CD14-positive monocyte (primary cell): Measurements from ENCODE around the gene CC2D2A. TPM values are rescaled to one million over a fixed set of nuclear protein-coding genes. Genes with fewer than 3 reads are reported as not detected.

Experiments used
- DNase-seq, 3 donors: peaks; one replicate each; pipeline ENCODE4 v3.0.0-alpha.2; 2011 to 2022
- H2AFZ ChIP-seq: 2 replicates; pipeline ENCODE4 v1.6.0; 2012; ENCODE audit warnings: mild to moderate bottlenecking, low read depth, low read length, inconsistent platforms; ENCODE audit not compliant: insufficient read depth, poor library complexity, severe bottlenecking
- H3K27ac ChIP-seq, 2 donors: 1 replicate in 1 of 2; 2 replicates in 1 of 2; pipeline ENCODE4 v1.5.1; 2012 to 2013; ENCODE audit warnings: low read length in 2 of 2, control low read depth in 1 of 2, inconsistent platforms in 1 of 2, low read depth in 1 of 2, mild to moderate bottlenecking in 1 of 2
- H3K27me3 ChIP-seq, 2 donors: one replicate each; pipeline versions ENCODE4 v1.6.0 to v1.6.1; 2011 to 2013; ENCODE audit warnings: low read length in 2 of 2; ENCODE audit not compliant: control insufficient read depth in 2 of 2, insufficient read depth in 2 of 2
- H3K36me3 ChIP-seq, 2 donors: replicated peaks in 1 of 2; 1 replicate in 1 of 2; 2 replicates in 1 of 2; pipeline versions ENCODE4 v1.5.1 to v1.6.1; 2012 to 2013; ENCODE audit warnings: low read length in 2 of 2, control low read depth in 1 of 2, inconsistent platforms in 1 of 2, mild to moderate bottlenecking in 1 of 2; ENCODE audit not compliant: insufficient read depth in 2 of 2, control insufficient read depth in 1 of 2
- H3K4me1 ChIP-seq, 2 donors: 1 replicate in 1 of 2; 2 replicates in 1 of 2; pipeline versions ENCODE4 v1.5.1 to v1.6.1; 2012 to 2013; ENCODE audit warnings: low read length in 2 of 2, control low read depth in 1 of 2, inconsistent platforms in 1 of 2, mild to moderate bottlenecking in 1 of 2, moderate library complexity in 1 of 2; ENCODE audit not compliant: insufficient read depth in 2 of 2, control insufficient read depth in 1 of 2
- H3K4me2 ChIP-seq: replicated peaks from 2 replicates; pipeline ENCODE3; 2012; ENCODE audit warnings: low read length, moderate library complexity, mild to moderate bottlenecking; ENCODE audit not compliant: poor library complexity, severe bottlenecking; ENCODE audit errors: extremely low read depth
- H3K4me3 ChIP-seq, 3 experiments: fragments of 200-600 bp in 1 of 3; sonication (generic) in 1 of 3; replicated peaks in 1 of 3; 1 replicate in 2 of 3; 2 replicates in 1 of 3; pipeline ENCODE4 v1.5.1; 2011 to 2013; ENCODE audit warnings: low read length in 3 of 3, mild to moderate bottlenecking in 3 of 3, control low read depth in 2 of 3, low read depth in 2 of 3, inconsistent platforms in 1 of 3, moderate library complexity in 1 of 3
- H3K79me2 ChIP-seq: 2 replicates; pipeline ENCODE4 v1.6.0; 2012; ENCODE audit warnings: mild to moderate bottlenecking, control low read depth, inconsistent platforms, low read length, moderate library complexity; ENCODE audit not compliant: insufficient read depth
- H3K9ac ChIP-seq: 2 replicates; pipeline ENCODE4 v1.6.0; 2017; ENCODE audit warnings: low read length, mild to moderate bottlenecking; ENCODE audit not compliant: insufficient read depth, poor library complexity, severe bottlenecking
- H3K9me3 ChIP-seq, 2 donors: replicated peaks in 1 of 2; 1 replicate in 1 of 2; 2 replicates in 1 of 2; pipeline versions ENCODE4 v1.5.1 to v1.6.1; 2012 to 2013; ENCODE audit warnings: low read length in 2 of 2, control low read depth in 1 of 2; ENCODE audit not compliant: control insufficient read depth in 1 of 2, insufficient read depth in 1 of 2
- H4K20me1 ChIP-seq: 2 replicates; pipeline ENCODE4 v1.6.0; 2012; ENCODE audit warnings: mild to moderate bottlenecking, low read length, control low read depth, moderate library complexity; ENCODE audit not compliant: insufficient read depth
- H3K27ac Mint-ChIP-seq, 7 donors: one replicate each; pipeline ENCODE4 v1.8.0; 2020; ENCODE audit warnings: mild to moderate bottlenecking in 7 of 7, mixed read lengths in 7 of 7, moderate library complexity in 6 of 7, inconsistent platforms in 2 of 7
- H3K27me3 Mint-ChIP-seq, 3 donors: one replicate each; pipeline ENCODE4 v1.8.0; 2021 to 2022; ENCODE audit warnings: low read depth in 3 of 3, mild to moderate bottlenecking in 3 of 3, mixed read lengths in 3 of 3, moderate library complexity in 3 of 3, inconsistent platforms in 1 of 3
- H3K36me3 Mint-ChIP-seq, 2 donors: one replicate each; pipeline ENCODE4 v1.8.0; 2020; ENCODE audit warnings: mixed read lengths in 2 of 2, inconsistent platforms in 1 of 2, mild to moderate bottlenecking in 1 of 2
- H3K4me1 Mint-ChIP-seq: one replicate; pipeline ENCODE4 v1.8.0; 2020; ENCODE audit warnings: mild to moderate bottlenecking, mixed read lengths
- H3K4me3 Mint-ChIP-seq, 2 donors: one replicate each; pipeline ENCODE4 v1.8.0; 2020; ENCODE audit warnings: mild to moderate bottlenecking in 2 of 2, mixed read lengths in 2 of 2, moderate library complexity in 1 of 2
- H3K9me3 Mint-ChIP-seq, 7 donors: one replicate each; pipeline ENCODE4 v1.8.0; 2020 to 2022; ENCODE audit warnings: mixed read lengths in 7 of 7, mild to moderate bottlenecking in 6 of 7, moderate library complexity in 6 of 7, inconsistent platforms in 2 of 7
- CTCF ChIP-seq: fragments of 200-600 bp; IDR thresholded peaks from one replicate; pipeline ENCODE4 v1.8.0; 2022; ENCODE audit warnings: antibody characterized with exemption, mild to moderate bottlenecking
- WGBS: methylation state at CpG from one replicate; pipeline ENCODE4 v1.1.5; 2013; ENCODE audit warnings: missing lambda C conversion rate; ENCODE audit not compliant: insufficient coverage; 5-methylcytosine and 5-hydroxymethylcytosine counted together
- intact Hi-C, 2 donors: fragments of 100-400 bp; cut with micrococcal nuclease; formaldehyde crosslinking; loops; one replicate each; pipeline versions ENCODE4 v1.15.0 to v1.15.1; 2023
- polyA plus RNA-seq, 3 donors: library from polyadenylated mRNA; depleted of rRNA in 1 of 3; unstranded in 2 of 3; stranded (reverse) in 1 of 3; fragments of 300-500 nt in 2 of 3; fragments of >200 nt in 1 of 3; fragmentation: Illumina TruSeq in 2 of 3; gene quantifications; 1 replicate in 2 of 3; 2 replicates in 1 of 3; pipeline ENCODE4 v1.2.3, GENCODE V29; 2012 to 2021

The CC2D2A gene
- polyA plus RNA-seq, 3 donors = 1.7 to 2.5 (median 1.9) TPM

- Histone ChIP-seq H3K27ac (no peak overlapping the region), H3K9ac (no peak overlapping the region), H3K9me3 (peaks cover 5 to 8% of the 10 kb centered on the region in 2 donors), H3K4me2 (no peak overlapping the region), H4K20me1 (no peaks in the 10 kb centered on the region), H3K4me1 (no peaks in the 10 kb centered on the region), H2AFZ (no peak overlapping the region), H3K27me3 (no peaks in the 10 kb centered on the region), H3K36me3 (no peaks in the 10 kb centered on the region), H3K4me3 (no peak overlapping the region), H3K79me2 (no peaks in the 10 kb centered on the region)
- no peak overlapping the region for H3K4me3 Mint-ChIP-seq
- no peak for DNase-seq
- peaks cover 8 to 20% (median 17%) of the 10 kb centered on the region in 7 donors for H3K9me3 Mint-ChIP-seq
- no peaks in the 10 kb centered on the region for H3K27me3 Mint-ChIP-seq
- no peak for TF ChIP-seq CTCF
- H3K27ac Mint-ChIP-seq = no peak overlapping the region
- H3K4me1 Mint-ChIP-seq = no peaks in the 10 kb centered on the region
- 100% methylated on average over 2 of the region's 2 CpGs for WGBS
- intact Hi-C loops = no loop called here
- H3K36me3 Mint-ChIP-seq = peaks cover 0 to 2% of the 10 kb centered on the region in 2 donors
These were observed 19.9 kb downstream of the CC2D2A start for GRCh38 chr4:15489551-15489950.

DNA sequence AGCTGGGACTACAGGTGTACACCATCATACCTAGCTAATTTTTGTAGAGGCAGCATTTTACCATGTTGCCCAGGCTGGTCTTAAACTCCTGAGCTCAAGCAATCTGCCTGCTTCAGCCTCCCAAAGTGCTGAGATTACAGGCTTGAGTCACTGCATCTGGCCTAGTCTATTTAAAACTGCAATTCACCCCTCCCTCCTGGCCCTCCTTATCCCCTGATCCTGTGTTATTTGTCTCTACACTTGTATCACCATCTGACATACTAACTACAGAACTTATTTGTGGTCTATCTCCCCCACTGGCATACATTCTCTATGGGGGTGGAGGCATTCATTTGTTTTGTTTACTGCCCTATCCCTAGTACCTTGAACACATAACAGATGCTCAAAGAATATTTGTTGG, 23.7 kb downstream of the CC2D2A start:
- Histone ChIP-seq H3K79me2 (no peaks in the 10 kb centered on the region), H3K4me3 (no peak overlapping the region), H3K36me3 (no peaks in the 10 kb centered on the region), H3K27me3 (no peaks in the 10 kb centered on the region), H4K20me1 (no peaks in the 10 kb centered on the region), H3K9ac (no peak overlapping the region), H3K4me1 (peaks cover 0 to 6% of the 10 kb centered on the region in 2 donors), H3K9me3 (peaks cover 3 to 4% of the 10 kb centered on the region in 2 donors), H3K27ac (no peak overlapping the region), H3K4me2 (no peak overlapping the region), H2AFZ (no peak overlapping the region)
- DNase-seq = no peak
- no peak overlapping the region for H3K4me3 Mint-ChIP-seq
- H3K27me3 Mint-ChIP-seq = peaks cover 0 to 1% (median 0%) of the 10 kb centered on the region in 3 donors
- no peak for TF ChIP-seq CTCF
- H3K27ac Mint-ChIP-seq = no peak overlapping the region
- intact Hi-C loops = no loop called here
- peaks cover 8% of the 10 kb centered on the region for H3K4me1 Mint-ChIP-seq
- peaks cover 0 to 2% of the 10 kb centered on the region in 2 donors for H3K36me3 Mint-ChIP-seq
- H3K9me3 Mint-ChIP-seq = peaks cover 4 to 14% (median 12%) of the 10 kb centered on the region in 7 donors
